ENCODE data around the gene UNC50. TPM values are rescaled to one million over a fixed set of nuclear protein-coding genes. Genes with fewer than 3 reads are reported as not detected.

The UNC50 gene, protein sequence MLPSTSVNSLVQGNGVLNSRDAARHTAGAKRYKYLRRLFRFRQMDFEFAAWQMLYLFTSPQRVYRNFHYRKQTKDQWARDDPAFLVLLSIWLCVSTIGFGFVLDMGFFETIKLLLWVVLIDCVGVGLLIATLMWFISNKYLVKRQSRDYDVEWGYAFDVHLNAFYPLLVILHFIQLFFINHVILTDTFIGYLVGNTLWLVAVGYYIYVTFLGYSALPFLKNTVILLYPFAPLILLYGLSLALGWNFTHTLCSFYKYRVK
- 18.3 TPM for total RNA-seq

DNA sequence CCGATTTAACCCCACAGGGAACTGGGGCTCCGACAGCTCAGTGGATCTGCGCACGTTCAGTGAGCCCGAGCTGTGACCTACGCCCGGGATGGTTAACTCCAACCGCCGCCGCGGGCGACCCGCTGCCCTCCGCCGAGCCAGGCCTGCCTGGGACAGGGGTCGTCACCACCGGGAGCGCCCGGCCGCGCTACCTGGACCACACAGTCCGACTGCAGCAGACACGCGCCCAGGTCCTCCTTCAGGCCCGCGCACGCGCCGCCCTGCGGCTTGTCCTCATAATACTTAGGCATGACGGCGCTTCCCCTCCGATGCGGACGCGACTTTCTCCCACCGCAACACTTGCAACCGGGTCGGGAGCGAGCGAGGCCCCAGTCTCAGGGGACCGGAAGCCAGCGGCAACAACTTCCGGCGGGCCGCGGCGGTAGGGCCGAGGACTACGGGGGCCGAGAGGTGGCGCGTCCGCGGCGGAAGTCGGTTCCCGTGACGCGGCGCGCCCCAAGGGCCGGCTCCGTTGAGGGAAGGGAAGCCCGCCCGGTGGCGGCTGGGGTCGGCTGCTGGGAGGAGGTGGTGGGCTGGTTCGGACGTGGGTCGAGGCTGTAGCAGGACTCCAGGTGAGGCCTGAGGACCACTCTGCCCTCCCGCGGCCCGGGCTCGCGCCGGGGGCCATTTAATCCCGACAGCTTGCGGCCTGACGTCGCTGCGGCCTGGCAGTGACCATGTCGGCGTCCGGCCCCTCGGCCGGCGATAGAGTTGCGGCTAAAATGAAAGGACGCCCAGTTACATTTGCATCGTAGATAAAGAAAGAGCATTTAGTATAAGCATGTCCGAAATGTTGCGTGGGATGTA lies at the start of gene UNC50, which contains the start of gene COA5:
TSS of gene UNC50 (plus strand) at position 474 of the 846 bp plus-strand sequence. CDS start 1,171 bp downstream, outside the sequence.
TSS of gene COA5 (minus strand) at position 397 of the 846 bp plus-strand sequence. CDS start at position 290, 107 bp downstream.
- DNase-seq (ENCODE audit: low spot score) (peak; percentile 93), ATAC-seq (peak; percentile 96)

DNA sequence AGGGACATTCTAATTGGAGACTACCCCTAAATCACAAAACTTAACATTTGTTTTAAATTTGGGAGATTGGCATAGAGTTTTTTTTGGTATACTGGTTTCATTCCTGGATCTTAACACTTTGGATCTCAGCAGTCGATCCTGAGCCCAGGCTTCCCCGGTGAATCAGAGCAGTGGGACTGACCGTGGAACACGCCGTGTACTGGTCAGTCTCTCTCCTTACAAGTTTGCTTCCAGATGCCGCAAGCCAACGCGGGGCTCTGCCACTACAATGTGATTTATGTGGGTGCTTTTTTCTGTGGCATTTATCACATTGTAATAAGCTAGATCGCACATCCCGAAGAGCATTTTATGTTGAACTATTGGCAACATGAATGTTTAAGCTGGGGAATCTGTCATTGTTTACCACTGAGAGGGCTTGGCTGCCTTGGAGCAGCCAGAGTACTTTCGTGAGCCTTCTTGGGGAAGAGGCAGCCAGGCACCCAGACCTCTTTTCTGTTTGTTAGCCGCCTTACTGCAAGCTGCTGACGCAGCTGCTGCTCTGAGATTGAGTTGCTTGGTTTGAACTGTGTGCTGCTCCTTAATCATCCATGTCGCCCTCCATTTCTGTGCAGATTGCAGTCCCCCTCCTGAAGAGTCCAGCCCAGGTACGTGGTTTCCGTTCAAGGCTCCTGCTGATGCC lies 49.4 kb upstream of the UNC50 start:
- no peak for DNase-seq (ENCODE audit: low spot score)

DNA sequence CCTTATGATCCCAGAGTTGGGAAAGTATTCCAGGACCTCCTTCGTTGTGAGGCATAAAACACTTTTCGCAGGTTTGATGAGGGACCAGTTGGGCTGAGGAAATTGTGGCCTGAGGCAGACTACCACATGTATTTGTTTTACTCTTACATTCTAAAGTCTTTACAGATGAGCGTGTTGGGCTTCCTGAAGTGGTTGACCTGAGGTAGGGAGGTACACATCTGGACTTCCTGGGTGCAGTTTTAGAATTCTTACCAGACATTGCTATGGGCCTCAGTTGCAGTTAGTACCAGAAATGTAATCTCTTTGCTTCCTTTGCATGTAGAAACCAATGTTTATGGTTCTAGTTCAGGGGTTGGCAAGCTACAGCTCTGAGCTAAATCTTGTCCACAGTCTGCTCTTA lies 48.8 kb upstream of the UNC50 start:
- ATAC-seq: no peak
- no peak for DNase-seq (ENCODE audit: low spot score)

More for the DNA sequence above, 49.4 kb upstream of the UNC50 start:
- no peak for ATAC-seq

DNA sequence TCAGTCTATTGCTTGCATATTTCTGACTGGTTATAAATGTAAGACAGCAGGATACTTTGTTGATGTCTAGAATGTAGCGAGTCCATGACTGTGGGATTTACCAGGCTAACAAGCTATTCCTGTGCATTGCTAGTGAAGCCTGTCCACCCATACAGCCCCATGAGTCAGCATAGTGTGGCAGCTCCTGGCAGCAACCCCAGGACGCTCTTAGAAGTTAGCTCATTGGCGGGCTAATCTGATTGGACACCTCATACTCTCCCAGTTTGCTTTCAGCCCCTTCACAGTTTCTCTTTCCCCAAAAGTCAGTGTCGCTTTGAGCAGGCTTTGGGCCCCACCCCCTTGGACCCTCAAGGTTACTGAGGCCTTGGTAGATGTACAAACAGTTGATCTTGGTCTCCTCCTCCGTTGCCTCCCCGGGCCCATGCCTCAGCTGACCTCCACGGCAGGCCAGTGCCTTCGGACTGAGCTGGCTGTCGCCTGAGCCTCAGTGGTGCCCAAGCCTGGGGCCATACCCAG lies 48.1 kb upstream of the UNC50 start:
- ATAC-seq (no peak), DNase-seq (ENCODE audit: low spot score) (no peak)

DNA sequence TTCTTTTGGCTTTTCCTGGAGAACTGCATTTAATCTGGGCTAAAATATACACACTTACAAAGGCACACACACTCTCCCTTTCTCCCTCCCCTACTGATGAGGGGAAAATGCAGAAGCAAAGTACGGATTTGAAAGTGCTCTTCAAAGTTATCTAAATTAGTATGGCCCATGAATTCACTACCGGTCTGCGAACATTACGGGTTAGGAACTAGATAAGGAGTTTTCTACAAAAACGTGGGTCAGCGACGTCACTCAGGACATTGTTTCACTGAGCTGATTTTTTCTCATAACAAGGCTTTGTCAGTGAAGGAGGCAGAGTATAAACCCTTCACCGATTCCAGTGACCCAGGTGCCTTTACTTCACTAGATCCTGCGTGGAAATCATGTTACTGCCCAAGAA lies 47.4 kb upstream of the UNC50 start:
- no peak for ATAC-seq

DNA sequence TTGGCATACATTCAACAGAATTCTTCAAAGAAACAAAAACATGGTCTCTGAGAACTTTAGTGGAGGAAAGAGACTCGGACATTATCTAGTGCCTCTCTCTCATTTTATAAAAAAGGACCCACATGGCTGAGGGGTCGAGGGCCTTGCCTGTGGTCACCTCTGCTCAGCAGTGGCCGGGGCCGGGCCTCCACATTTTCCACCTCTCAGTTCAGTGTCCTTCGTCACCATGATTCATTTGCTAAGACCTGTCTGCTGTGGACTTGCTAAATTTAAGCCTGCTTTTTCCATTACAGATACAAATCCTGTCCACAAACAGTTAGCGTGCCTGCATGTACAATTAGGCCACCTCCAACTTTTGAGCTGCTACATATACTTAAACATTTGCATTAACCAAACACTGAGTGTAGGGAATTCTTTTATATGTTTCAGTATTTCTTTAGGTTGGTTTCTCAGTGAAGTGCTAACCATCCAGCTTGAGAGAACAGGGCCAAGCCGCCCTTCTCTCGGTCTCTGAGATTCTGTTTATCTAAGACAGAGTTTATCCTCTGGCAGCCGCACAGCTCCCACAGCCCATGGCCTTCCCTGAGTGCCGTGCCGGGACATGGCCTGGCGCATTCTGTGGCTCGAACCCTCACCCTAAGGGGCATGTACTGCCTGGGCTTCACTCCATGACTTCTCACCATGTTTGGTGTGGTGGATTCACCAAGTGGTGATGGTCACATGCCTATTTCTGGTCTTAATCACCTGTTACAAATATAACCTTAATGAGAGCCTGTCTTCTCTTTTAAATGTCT lies 46.3 kb upstream of the UNC50 start:
- no peak for DNase-seq (ENCODE audit: low spot score)
- peak; percentile 16 for ATAC-seq

More for the DNA sequence above, 47.4 kb upstream of the UNC50 start:
- DNase-seq (ENCODE audit: low spot score): no peak

DNA sequence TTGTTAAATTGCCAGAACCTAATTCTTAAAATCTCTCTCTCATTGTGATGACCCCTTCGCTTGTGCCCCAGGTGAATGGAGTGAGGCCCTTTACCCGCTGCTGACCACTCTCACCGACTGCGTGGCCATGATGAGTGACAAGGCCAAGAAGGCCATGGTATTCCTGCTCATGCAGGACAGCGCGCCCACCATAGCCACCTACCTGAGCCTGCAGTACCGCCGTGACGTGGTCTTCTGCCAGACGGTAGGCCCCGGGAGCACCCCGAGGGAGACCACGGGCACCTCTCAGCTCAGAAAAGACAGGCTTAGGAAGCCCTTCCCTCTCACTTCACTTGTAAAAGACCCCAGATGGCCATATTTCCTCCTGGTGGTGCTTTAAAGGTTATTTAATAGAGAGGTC lies 45.0 kb upstream of the UNC50 start:
- DNase-seq (ENCODE audit: low spot score) (no peak), ATAC-seq (no peak)

DNA sequence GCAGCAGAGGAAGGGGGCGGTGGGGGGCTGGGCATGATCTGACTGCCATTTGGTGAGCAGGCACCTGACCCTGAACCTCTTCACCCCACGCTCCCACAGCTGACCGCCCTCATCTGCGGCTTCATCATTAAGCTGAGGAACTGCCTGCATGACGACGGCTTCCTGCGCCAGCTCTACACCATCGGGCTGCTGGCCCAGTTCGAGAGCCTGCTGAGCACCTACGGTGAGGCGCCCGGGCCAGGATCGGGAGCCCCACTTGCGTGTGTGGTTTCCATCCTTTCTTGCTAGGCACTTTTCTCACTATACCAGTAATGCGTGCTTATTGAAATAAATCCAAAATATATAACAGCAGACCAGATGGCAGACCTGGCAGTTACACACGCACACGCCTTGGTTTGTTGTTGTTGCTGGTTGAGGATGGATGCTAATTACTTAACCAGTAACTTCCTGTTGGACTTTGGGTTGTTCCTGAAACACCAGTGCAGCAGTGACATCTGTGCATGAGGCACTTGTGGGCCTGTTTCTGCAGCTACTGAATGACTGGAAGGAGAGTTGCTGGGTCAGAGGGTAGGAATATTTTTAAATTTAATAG lies 43.8 kb upstream of the UNC50 start:
- ATAC-seq (no peak), DNase-seq (ENCODE audit: low spot score) (no peak)

DNA sequence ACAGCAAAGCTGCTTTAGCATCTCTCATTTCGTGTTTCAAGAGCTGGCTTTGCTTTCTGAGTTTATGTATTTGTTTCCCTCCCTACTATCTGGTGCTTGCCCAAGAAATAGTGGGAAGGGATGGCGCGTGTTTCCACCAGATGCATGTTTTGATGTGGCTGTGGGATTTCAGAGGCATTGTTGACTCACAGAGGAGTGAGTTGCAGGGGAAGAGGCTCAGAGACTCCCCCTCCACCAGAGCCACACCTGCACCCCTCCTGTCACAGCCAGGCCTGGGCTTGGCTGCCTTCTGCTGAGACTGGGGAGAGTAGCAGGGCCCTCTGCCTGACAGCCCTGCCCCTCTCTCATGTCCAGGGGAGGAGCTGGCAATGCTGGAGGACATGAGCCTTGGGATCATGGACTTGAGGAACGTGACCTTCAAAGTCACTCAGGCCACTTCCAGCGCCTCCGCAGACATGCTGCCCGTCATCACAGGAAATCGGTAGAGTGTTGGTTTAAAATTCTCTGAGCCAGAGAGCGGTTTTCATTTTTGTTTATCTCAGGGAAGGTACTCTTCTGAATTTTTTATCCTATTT lies 43.0 kb upstream of the UNC50 start:
- ATAC-seq (no peak), DNase-seq (ENCODE audit: low spot score) (no peak)

DNA sequence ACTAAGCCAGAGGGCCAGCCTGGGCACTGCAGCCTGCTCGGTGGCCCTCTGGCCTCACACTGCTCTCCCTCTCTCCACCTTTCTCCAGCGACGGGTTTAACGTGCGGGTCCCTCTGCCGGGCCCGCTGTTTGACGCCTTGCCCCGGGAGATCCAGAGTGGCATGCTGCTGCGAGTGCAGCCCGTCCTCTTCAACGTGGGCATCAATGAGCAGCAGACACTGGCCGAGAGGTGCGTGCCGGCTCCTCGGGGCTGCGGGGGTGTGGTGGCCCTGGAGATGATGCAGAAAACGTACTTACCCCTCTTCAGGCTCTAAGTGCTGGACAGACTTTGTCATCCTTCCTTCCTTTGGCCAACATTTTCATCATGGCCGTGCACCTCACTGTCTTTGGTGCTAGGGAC lies 42.4 kb upstream of the UNC50 start:
- ATAC-seq (no peak), DNase-seq (ENCODE audit: low spot score) (no peak)

DNA sequence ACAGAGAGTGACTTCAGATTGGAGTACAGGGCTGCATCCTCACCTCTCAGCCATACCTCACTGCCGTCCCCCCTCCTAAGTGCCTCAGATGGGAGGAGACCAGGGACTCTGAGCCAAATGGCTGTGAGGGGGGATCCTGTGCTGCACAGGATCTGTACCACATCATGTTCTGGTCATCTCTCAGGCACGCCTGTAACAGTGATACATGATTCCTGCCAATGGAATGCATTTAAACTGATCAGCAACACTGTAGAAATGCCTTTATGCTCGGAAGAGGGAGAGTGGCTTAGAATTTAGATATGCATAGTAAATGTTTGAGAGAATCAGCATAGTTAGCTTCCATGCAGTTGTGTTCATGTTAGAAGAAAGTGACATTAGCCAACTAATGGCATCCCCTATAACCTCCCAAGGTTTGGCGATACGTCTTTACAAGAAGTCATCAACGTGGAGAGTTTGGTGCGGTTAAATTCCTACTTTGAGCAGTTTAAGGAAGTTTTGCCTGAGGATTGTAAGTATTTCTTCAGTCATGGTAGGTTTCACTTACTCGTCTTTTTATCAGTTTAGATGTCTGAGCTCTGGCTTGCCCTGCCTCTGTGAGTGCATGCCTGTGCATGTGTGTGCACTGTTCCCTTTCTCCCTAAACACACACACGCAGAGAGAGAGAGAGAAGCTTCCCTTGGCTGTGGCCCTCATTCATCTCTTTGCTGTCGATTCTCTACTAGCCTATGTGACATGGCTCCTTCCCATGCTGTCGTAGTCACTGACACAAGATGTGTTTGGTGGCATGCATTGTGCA lies 40.0 kb upstream of the UNC50 start:
- no peak for ATAC-seq

DNA sequence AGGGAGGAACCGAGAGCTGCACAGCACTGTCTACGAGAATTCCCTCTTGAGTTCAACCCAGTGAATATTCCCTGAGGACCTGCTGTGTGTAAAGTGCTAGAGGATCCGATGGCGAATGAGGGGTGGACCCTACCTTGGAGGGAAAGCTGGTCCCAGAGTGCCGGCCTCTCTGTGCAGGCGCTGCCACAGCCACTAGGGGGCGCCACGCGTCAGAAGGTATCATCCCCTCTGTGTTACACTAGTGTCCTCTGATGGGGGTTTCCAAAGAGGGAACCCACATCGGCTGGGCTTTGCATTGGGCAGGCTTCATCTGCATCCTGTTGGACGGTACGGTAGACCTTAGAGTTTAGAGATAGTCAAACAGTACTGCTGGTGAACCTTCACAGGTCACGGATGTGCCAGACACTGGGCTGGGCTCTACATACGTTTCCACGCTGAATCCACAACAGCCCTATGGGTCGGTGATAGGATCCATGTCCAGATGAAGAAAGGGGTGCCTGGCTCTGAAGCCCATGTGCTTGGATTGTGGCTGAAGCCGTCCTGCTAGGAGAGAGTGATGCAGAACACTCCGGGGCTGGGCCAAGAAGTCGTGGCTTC lies 39.1 kb upstream of the UNC50 start:
- DNase-seq (ENCODE audit: low spot score): no peak
- ATAC-seq: peak; percentile 71

More for the DNA sequence above, 40.0 kb upstream of the UNC50 start:
- DNase-seq (ENCODE audit: low spot score): no peak

DNA sequence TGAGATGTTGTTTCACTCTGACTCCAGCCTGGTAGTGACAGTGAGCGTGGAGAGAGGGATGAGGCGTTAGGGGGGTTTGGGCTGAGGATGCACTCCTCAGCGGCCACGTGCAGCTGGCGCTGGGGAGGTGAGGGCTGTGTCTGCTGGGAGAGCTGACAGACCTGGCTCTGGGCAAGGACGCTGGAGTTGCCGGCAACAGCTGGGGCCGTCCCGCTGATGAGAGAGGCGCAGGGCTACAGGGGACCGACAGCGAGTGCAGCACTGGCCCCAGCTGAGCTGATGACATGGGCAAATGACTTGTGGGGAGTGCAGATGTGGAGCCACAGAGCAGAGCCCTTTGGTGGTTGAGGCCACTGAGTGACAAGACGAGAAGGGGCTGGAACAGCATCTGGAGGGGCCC lies 38.5 kb upstream of the UNC50 start:
- no peak for ATAC-seq
- no peak for DNase-seq (ENCODE audit: low spot score)

DNA sequence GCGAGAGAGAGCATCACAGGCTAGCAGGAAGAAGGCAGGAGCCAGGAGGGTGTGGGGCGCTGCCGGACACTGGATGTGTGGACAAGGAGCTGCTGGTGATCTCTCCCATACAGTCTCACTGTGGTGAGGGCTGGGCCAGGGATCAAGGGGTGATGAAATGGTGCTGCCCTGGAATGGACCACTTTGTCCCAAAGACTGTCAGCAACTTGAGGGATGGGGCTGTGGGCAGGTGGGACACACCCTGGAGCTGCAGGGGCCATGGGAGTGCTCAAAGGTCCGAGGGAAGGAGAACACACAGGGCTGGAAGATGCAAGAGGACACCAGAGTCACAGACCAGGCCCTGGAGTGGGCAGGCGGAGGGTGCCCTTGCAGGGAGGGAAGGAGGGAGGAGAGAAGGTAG lies 38.0 kb upstream of the UNC50 start:
- ATAC-seq (no peak), DNase-seq (ENCODE audit: low spot score) (no peak)

DNA sequence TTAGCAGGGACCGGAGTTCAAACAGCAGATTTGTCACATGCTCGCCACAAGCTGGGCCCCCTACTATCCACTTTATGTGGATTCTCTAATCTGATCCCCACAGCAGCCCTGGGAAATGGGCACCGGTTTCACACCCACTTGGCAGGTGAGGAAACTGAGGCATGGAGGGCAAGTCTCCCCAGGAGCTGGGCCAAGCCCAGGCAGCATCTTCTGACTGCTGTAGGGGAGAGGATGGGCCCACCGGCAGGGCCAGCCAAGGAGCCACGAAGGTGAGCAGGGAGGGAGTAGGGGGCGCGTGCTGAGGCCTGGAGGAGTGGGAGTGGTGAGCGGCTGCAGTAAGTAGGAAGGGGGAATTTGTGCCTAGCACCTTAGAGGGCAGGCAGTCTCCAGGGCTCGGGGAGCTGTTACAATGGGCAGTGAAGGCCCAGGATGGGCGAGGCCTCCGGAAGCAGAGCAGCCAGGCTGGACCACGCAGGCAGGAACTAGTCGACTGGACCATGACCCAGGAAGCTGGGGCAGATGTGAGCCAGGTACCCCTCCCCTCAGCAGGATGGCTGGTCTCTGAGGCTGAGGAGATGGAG lies 37.2 kb upstream of the UNC50 start:
- no peak for DNase-seq (ENCODE audit: low spot score)
- ATAC-seq: no peak

DNA sequence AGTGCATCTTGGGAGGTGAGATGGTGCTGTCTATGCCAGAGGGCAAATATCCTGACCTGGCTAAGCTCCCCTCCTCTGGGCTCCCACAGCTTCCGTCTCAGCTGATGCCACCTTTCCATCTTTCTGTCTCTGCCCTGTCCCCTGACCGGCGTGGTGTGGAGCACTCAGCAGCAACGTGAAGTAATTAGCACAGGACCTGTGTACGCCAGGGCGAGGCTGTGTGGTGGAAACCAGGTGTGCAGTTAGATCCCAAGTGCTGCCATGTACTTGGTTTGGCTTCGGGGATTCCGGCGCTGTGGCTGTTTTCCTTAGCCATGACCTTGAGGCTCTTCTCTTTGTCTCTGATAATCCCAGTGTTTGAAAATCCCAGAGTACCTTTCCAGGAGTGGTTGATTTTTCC lies 36.6 kb upstream of the UNC50 start:
- no peak for DNase-seq (ENCODE audit: low spot score)
- no peak for ATAC-seq

DNA sequence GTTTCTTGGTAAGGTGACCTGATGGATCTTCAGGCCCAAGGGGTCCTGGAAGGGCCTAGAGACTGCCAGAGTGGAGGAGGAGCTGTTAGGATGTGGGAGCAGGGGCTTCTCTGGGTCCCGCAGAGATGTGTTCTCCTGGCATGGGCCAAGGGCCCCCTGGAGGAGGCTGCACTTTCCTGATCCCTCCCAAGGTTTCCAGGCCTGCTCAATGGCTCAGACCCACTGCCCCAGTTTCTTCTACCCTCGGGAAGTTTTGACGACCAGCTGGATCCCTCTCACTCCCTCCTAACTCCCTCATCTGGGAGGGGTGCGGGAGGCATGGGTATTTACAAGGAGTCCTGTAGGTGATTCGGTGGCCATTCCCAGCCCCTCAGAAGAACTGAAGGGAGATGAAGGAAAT lies 36.2 kb upstream of the UNC50 start:
- ATAC-seq (no peak), DNase-seq (ENCODE audit: low spot score) (no peak)

DNA sequence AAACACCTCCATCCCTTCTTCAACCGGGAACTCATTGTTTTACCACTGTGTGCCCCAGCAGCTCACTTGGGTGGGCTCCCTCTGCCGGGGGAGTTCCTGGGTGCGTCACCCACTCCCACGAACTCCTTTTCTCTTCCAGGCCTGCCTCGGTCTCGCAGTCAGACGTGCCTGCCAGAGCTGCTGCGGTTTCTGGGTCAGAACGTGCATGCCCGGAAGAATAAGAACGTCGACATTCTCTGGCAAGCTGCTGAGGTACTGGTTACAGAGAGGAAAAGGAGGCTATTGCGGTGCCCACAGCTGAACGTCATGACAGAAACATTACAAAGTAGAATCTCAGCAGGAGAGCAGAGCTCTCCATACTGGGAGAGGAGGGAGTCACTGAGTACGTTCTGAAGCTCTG lies 35.7 kb upstream of the UNC50 start:
- ATAC-seq (no peak), DNase-seq (ENCODE audit: low spot score) (no peak)
